T-cell (primary cell): ENCODE results near the gene TLE4. TPM values are rescaled to one million over a fixed set of nuclear protein-coding genes. Genes with fewer than 3 reads are reported as not detected.

Source experiments
- ATAC-seq, 4 experiments: fragments of 200-7000 bp in 3 of 4; fragments of 150-1000 bp in 1 of 4; cut with Tn5 transposase; replicated peaks in 1 of 4; 1 replicate in 3 of 4; 2 replicates in 1 of 4; pipeline ENCODE4 v1.10.0; 2021; ENCODE audit warnings: moderate library complexity in 3 of 4, mild to moderate bottlenecking in 2 of 4, moderate number of reproducible peaks in 1 of 4
- CTCF ChIA-PET, 2 donors: fragments of 300-600 bp; sonication (Branson Sonifier 250); formaldehyde crosslinking; loops; one replicate each; lab custom pipeline; 2022; ENCODE audit warnings: antibody characterized with exemption in 2 of 2; lab: Charles Lee
- POLR2A ChIA-PET, 2 donors: fragments of 300-600 bp; sonication (Branson Sonifier 250); formaldehyde crosslinking; loops; one replicate each; lab custom pipeline; 2022; ENCODE audit warnings: antibody characterized with exemption in 2 of 2; lab: Charles Lee
- DNase-seq, 35 experiments: peaks; one replicate each; pipeline versions ENCODE4 v3.0.0 to v3.0.0-alpha.2; 2013 to 2023
- H3K27ac ChIP-seq: one replicate; pipeline ENCODE4 v1.5.1; 2013; ENCODE audit warnings: low read length
- H3K27me3 ChIP-seq, 2 experiments: replicated peaks in 1 of 2; 1 replicate in 1 of 2; 2 replicates in 1 of 2; pipeline versions ENCODE4 v1.6.1 to v1.7.0; 2013; ENCODE audit warnings: low read length in 1 of 2, mixed read lengths in 1 of 2; ENCODE audit not compliant: control insufficient read depth in 2 of 2, insufficient read depth in 2 of 2; ENCODE audit errors: extremely low read depth in 1 of 2
- H3K36me3 ChIP-seq, 2 donors: 1 replicate in 1 of 2; 2 replicates in 1 of 2; pipeline versions ENCODE4 v1.6.1 to v1.7.0; 2013; ENCODE audit warnings: low read length in 1 of 2; ENCODE audit not compliant: control insufficient read depth in 2 of 2, insufficient read depth in 1 of 2; ENCODE audit errors: extremely low read depth in 1 of 2
- H3K4me1 ChIP-seq, 2 experiments: 1 replicate in 1 of 2; 2 replicates in 1 of 2; pipeline versions ENCODE4 v1.6.1 to v1.7.0; 2013; ENCODE audit warnings: low read length in 2 of 2, mixed read lengths in 1 of 2; ENCODE audit not compliant: insufficient read depth in 2 of 2, control insufficient read depth in 1 of 2; ENCODE audit errors: extremely low read depth in 1 of 2
- H3K4me3 ChIP-seq, 2 donors: 1 replicate in 1 of 2; 2 replicates in 1 of 2; pipeline versions ENCODE4 v1.5.1 to v1.7.0; 2013; ENCODE audit warnings: mild to moderate bottlenecking in 2 of 2, low read length in 1 of 2, moderate library complexity in 1 of 2; ENCODE audit not compliant: control insufficient read depth in 1 of 2; ENCODE audit errors: extremely low read depth in 1 of 2
- H3K9me3 ChIP-seq: 2 replicates; pipeline ENCODE4 v1.7.0; 2013
- H3K27ac Mint-ChIP-seq, 2 donors: one replicate each; pipeline ENCODE4 v1.8.0; 2020 to 2021; ENCODE audit warnings: mild to moderate bottlenecking in 2 of 2, mixed read lengths in 2 of 2
- H3K27me3 Mint-ChIP-seq, 2 donors: one replicate each; pipeline ENCODE4 v1.8.0; 2021 to 2022; ENCODE audit warnings: mixed read lengths in 2 of 2
- H3K36me3 Mint-ChIP-seq: one replicate; pipeline ENCODE4 v1.8.0; 2021; ENCODE audit warnings: mixed read lengths
- H3K4me1 Mint-ChIP-seq, 3 donors: one replicate each; pipeline ENCODE4 v1.8.0; 2020 to 2022; ENCODE audit warnings: mixed read lengths in 3 of 3, mild to moderate bottlenecking in 1 of 3
- H3K4me3 Mint-ChIP-seq, 3 donors: one replicate each; pipeline ENCODE4 v1.8.0; 2020 to 2022; ENCODE audit warnings: mild to moderate bottlenecking in 3 of 3, mixed read lengths in 3 of 3, moderate library complexity in 3 of 3
- H3K9me3 Mint-ChIP-seq, 3 donors: one replicate each; pipeline ENCODE4 v1.8.0; 2020 to 2022; ENCODE audit warnings: mixed read lengths in 3 of 3
- WGBS: methylation state at CpG from one replicate; pipeline ENCODE4 v1.1.5; 2013; ENCODE audit warnings: missing lambda C conversion rate; ENCODE audit not compliant: insufficient coverage; 5-methylcytosine and 5-hydroxymethylcytosine counted together
- total RNA-seq, 35 experiments: library from RNA in 6 of 35; stranded (reverse) in 6 of 35; fragments of 120-200 nt in 1 of 35; gene quantifications; one replicate each; pipeline versions ENCODE4 v1.2.1 to v1.2.4 and lab custom pipeline; 2013 to 2026

The TLE4 gene
- total RNA-seq, 5 donors from 2014 or later (not counting 1 experiment from before 2014, with no cell fraction given) = 65.9 to 138 (median 78.7) TPM

DNA sequence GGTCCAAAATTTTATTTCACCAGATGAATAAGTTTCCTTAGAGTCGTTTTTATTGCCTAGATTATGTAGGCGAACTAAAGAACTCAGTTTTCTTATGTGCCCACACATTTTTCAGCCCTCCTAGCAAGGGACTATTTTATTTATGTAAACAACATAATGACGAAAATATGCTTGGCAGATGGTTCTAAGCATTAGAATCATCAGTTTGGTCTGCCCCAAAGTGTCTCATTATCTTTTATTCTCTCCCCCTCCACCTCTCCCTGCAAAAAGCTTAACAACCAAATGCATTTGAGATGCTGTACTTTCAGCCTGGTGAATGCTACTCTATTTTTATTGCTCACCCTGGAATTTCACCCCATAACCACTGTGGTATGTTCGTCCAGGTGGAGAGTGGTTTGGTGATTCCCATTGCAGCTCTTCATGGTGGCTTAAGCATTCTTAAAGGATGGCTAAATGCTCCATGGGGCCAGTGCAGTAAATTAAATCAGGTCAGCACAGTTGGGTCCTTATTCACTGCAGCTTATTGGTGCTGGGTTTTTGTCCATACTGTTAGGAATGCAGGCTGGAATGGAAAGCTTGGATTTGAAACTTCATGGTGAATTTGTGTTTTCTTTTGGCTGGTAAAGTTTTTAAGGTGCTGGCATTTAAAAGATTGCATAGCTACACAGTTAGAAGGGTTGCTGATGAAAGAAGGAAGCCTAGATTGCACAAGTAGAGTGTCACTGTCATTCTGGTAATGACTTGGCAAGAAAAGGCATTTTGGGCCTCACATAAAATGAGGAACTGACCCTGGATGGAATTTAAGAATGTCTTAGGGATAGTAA is 39.2 kb downstream of the TLE4 start:
- no peaks in the 10 kb centered on the region for H3K4me1 ChIP-seq
- peaks cover 59 to 70% (median 61%) of the 10 kb centered on the region in 3 donors for H3K4me1 Mint-ChIP-seq
- peaks cover 42% of the 10 kb centered on the region for H3K36me3 Mint-ChIP-seq
- no peaks in the 10 kb centered on the region for H3K36me3 ChIP-seq
- POLR2A ChIA-PET = interaction anchor here (0.5 to 0.8 kb wide), 3 partner anchors 26 to 39 kb away, joined by 3 to 15 read pairs (median 3); no protein-coding TSS in a partner anchor
- 100% methylated on average over 1 of the region's 4 CpGs for WGBS
- no peak overlapping the region for H3K27ac ChIP-seq
- H3K27ac Mint-ChIP-seq = peak overlapping the region in 1 of 2 donors; percentile 17
- no peak overlapping the region for H3K4me3 Mint-ChIP-seq
- DNase-seq = no peak
- CTCF ChIA-PET = no interaction called here
- no peak for ATAC-seq
- no peaks in the 10 kb centered on the region for H3K27me3 Mint-ChIP-seq
- peaks cover 0 to 6% (median 0%) of the 10 kb centered on the region in 3 donors for H3K9me3 Mint-ChIP-seq
- no peaks in the 10 kb centered on the region for H3K9me3 ChIP-seq
- no peak overlapping the region for H3K4me3 ChIP-seq
- no peaks in the 10 kb centered on the region for H3K27me3 ChIP-seq

DNA sequence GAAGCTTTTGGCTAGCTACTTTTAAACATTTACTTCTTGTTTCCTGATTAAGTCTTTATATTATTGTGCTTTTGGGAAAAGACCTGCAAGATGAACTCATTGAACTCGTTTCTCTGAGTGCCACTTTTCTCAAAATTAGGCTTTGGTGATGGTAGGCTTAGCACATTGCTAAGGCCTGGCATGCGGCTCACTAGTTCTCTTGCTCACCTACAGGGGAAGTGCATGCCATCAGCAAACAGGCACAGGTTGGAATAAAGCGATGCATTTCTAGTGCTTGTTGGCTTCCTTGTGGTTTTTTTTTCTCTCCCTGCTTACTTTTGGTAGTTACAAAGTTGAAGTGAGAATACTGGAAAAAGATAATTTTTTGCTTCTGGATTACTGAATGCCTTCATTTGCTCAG is 41.4 kb downstream of the TLE4 start:
- Histone ChIP-seq H3K4me3 (no peak overlapping the region), H3K36me3 (no peaks in the 10 kb centered on the region), H3K27me3 (no peaks in the 10 kb centered on the region), H3K9me3 (no peaks in the 10 kb centered on the region), H3K4me1 (no peaks in the 10 kb centered on the region), H3K27ac (no peak overlapping the region)
- CTCF ChIA-PET = interaction anchor here in 1 of 2 donors (0.7 kb wide), 2 partner anchors 33 to 64 kb away, joined by 3 read pairs; no protein-coding TSS in a partner anchor
- POLR2A ChIA-PET = no interaction called here
- peaks cover 60 to 69% (median 66%) of the 10 kb centered on the region in 3 donors for H3K4me1 Mint-ChIP-seq
- H3K9me3 Mint-ChIP-seq = no peaks in the 10 kb centered on the region
- no peak overlapping the region for H3K4me3 Mint-ChIP-seq
- DNase-seq = no peak
- WGBS = 100% methylated on average over 2 of the region's 3 CpGs
- H3K27ac Mint-ChIP-seq = no peak overlapping the region
- H3K27me3 Mint-ChIP-seq = no peaks in the 10 kb centered on the region
- ATAC-seq = peak in 1 of 4 experiments; percentile 49
- H3K36me3 Mint-ChIP-seq = peaks cover 31% of the 10 kb centered on the region

DNA sequence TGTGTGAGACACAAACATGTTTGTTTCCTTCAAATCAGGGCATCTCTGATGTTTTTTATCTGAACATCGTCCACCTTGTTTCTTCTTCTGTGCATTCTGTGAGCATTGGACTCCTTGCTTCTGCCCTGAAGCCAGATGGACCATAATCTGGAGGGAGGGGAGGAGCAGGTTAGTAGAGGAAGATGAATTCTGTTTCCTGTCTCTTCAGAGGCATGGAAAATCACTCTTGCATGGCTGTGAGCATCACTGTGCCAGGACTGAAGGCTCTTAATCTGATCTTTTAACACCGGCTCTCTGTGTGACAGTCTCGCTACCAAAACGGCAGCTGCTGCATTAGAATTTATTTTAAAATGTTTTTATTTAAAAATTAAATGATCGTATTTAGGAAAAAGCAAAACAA is 43.3 kb downstream of the TLE4 start:
- H3K4me3 ChIP-seq = no peak overlapping the region
- no peaks in the 10 kb centered on the region for H3K27me3 Mint-ChIP-seq
- no peak overlapping the region for H3K27ac ChIP-seq
- no peaks in the 10 kb centered on the region for H3K27me3 ChIP-seq
- WGBS = 100% methylated on average over 2 of the region's 5 CpGs
- DNase-seq (no peak), ATAC-seq (no peak)
- H3K4me3 Mint-ChIP-seq = no peak overlapping the region
- peaks cover 59 to 66% (median 64%) of the 10 kb centered on the region in 3 donors for H3K4me1 Mint-ChIP-seq
- peaks cover 0 to 6% of the 10 kb centered on the region in 2 experiments for H3K4me1 ChIP-seq
- peaks cover 31% of the 10 kb centered on the region for H3K36me3 Mint-ChIP-seq
- H3K27ac Mint-ChIP-seq = peak overlapping the region in 1 of 2 donors; percentile 42
- H3K9me3 ChIP-seq = no peaks in the 10 kb centered on the region
- no peaks in the 10 kb centered on the region for H3K9me3 Mint-ChIP-seq
- CTCF ChIA-PET = interaction anchor here in 1 of 2 donors (0.9 kb wide), 1 partner anchor 45 kb away, joined by 3 read pairs; no protein-coding TSS in a partner anchor
- no peaks in the 10 kb centered on the region for H3K36me3 ChIP-seq
- POLR2A ChIA-PET = interaction anchor here in 1 of 2 donors (2.0 kb wide), 1 partner anchor 43 kb away, joined by 8 read pairs; the partner anchor contains the start of gene TLE4

DNA sequence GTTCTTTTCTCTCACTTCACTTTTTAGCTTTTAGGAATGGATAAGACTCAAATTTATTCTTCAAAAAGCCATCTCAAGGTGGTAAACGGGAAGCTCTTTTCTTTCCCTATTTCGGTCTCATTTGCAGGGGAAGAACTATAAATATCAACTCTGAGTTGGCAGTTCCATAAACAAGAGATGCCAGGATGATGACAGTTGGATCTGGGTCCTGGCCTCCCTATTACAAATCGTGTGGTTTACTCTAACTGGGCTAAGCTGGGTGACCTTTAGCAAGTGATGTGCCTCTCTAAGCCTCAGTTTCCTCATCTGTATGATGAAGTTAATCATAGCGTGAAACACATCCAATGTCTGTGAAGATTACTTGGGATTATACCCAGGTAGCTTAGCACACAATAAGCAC is 44.2 kb downstream of the TLE4 start:
- POLR2A ChIA-PET = interaction anchor here in 1 of 2 donors (0.5 to 2.0 kb wide), 3 partner anchors 10 to 45 kb away, joined by 3 to 8 read pairs (median 3); partner anchors contain the start of gene TLE4
- Mint-ChIP-seq H3K27ac (peak overlapping the region in 1 of 2 donors; percentile 12), H3K27me3 (no peaks in the 10 kb centered on the region), H3K4me1 (peaks cover 59 to 65% (median 62%) of the 10 kb centered on the region in 3 donors), H3K36me3 (peaks cover 31% of the 10 kb centered on the region), H3K9me3 (no peaks in the 10 kb centered on the region), H3K4me3 (no peak overlapping the region)
- Histone ChIP-seq H3K9me3 (no peaks in the 10 kb centered on the region), H3K27me3 (no peaks in the 10 kb centered on the region), H3K4me1 (peaks cover 0 to 6% of the 10 kb centered on the region in 2 experiments), H3K27ac (no peak overlapping the region), H3K4me3 (no peak overlapping the region), H3K36me3 (no peaks in the 10 kb centered on the region)
- 100% methylated on average over 1 of the region's 4 CpGs for WGBS
- no peak for DNase-seq
- ATAC-seq = no peak
- CTCF ChIA-PET = interaction anchor here in 1 of 2 donors (0.5 kb wide), 1 partner anchor 268 kb away, joined by 3 read pairs; no protein-coding TSS in a partner anchor

DNA sequence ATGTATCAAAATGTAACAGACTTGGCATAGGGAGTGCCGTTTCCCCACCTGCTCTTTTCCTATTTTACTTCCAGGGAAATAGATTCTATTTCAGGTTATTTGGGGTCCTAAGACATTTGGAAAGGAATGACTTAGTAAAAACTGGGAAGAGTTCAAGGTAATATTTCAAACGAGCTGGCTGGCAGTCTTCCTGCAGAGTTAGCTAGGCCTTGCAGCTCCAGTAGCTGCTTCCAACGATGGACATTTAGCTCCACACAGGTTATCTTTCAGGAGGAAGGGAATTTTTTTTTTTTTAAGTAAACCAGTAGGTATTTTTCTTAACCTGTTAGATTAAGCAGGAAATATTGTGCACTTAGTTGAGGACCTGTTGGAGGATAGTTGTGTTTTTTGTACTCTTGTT is 45.2 kb downstream of the TLE4 start:
- DNase-seq = no peak
- no peak overlapping the region for H3K27ac Mint-ChIP-seq
- peaks cover 63 to 67% (median 64%) of the 10 kb centered on the region in 3 donors for H3K4me1 Mint-ChIP-seq
- peaks cover 31% of the 10 kb centered on the region for H3K36me3 Mint-ChIP-seq
- POLR2A ChIA-PET = interaction anchor here in 1 of 2 donors (2.0 kb wide), 1 partner anchor 45 kb away, joined by 8 read pairs; the partner anchor contains the start of gene TLE4
- CTCF ChIA-PET = interaction anchor here in 1 of 2 donors (0.8 kb wide), 1 partner anchor 32 kb away, joined by 4 read pairs; no protein-coding TSS in a partner anchor
- Histone ChIP-seq H3K27me3 (no peaks in the 10 kb centered on the region), H3K9me3 (no peaks in the 10 kb centered on the region), H3K36me3 (no peaks in the 10 kb centered on the region), H3K27ac (no peak overlapping the region), H3K4me1 (peaks cover 0 to 6% of the 10 kb centered on the region in 2 experiments), H3K4me3 (no peak overlapping the region)
- no peaks in the 10 kb centered on the region for H3K27me3 Mint-ChIP-seq
- no peak for ATAC-seq
- H3K4me3 Mint-ChIP-seq = no peak overlapping the region
- WGBS = 80% methylated on average over 1 of the region's 3 CpGs
- no peaks in the 10 kb centered on the region for H3K9me3 Mint-ChIP-seq

DNA sequence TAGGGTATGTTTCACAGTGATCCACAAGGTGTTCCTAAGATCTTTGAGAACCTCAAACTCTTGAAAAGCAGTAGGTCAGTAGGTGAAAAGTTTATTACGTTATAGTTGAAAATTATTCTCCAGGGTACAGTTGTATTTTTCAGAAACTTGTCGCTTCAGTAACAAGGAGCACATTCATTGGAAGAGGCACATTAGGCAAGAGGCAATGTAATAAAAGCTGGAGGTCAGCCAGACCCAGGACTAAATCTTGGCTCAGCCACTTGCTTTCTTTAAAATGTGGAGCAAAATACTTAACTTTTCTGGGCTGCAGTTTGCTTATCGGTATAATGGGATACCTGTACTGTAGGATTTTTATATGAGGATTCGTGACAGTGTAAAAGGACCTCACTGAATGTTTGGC is 45.6 kb downstream of the TLE4 start:
- no peak overlapping the region for H3K27ac Mint-ChIP-seq
- ChIA-PET CTCF (interaction anchor here (0.6 to 0.8 kb wide), 6 partner anchors 12 to 1516 kb away, joined by 3 to 5 read pairs (median 4); no protein-coding TSS in a partner anchor), POLR2A (no interaction called here)
- H3K27ac ChIP-seq = no peak overlapping the region
- peaks cover 0 to 6% of the 10 kb centered on the region in 2 experiments for H3K4me1 ChIP-seq
- no peaks in the 10 kb centered on the region for H3K9me3 Mint-ChIP-seq
- ATAC-seq = no peak
- H3K9me3 ChIP-seq = no peaks in the 10 kb centered on the region
- H3K36me3 ChIP-seq = no peaks in the 10 kb centered on the region
- WGBS = 96% methylated on average over 4 of the region's 4 CpGs
- H3K4me3 Mint-ChIP-seq = no peak overlapping the region
- peaks cover 30% of the 10 kb centered on the region for H3K36me3 Mint-ChIP-seq
- no peak for DNase-seq
- H3K4me1 Mint-ChIP-seq = peaks cover 64 to 67% (median 64%) of the 10 kb centered on the region in 3 donors
- no peaks in the 10 kb centered on the region for H3K27me3 ChIP-seq
- H3K4me3 ChIP-seq = no peak overlapping the region
- H3K27me3 Mint-ChIP-seq = no peaks in the 10 kb centered on the region
